ENCODE results near the gene HINT1.

HINT1 gene

GRCh38 chr5:131165119-131165727, at the start of gene HINT1:
Gene HINT1, minus strand, starts transcription at chr5:131165256. Its CDS starts 51 bp downstream, at chr5:131165205.
- Histone ChIP-seq H3K4me1 (ENCODE audit: control insufficient read depth, insufficient read depth, low read length) (no peaks in the 10 kb centered on the region), H3K4me3 (ENCODE audit: low read depth, low read length) (peak within 1 kb of the TSS; percentile 96), H3K27me3 (ENCODE audit: control insufficient read depth, insufficient read depth, low read length) (no peaks in the 10 kb centered on the region), H3K9me3 (ENCODE audit: control insufficient read depth, insufficient read depth, low read length) (no peaks in the 10 kb centered on the region), H3K36me3 (ENCODE audit: control insufficient read depth, insufficient read depth, low read length) (peaks cover 12% of the 10 kb centered on the region), H3K9ac (ENCODE audit: low read depth, low read length) (peak within 1 kb of the TSS; percentile 85)

DNA sequence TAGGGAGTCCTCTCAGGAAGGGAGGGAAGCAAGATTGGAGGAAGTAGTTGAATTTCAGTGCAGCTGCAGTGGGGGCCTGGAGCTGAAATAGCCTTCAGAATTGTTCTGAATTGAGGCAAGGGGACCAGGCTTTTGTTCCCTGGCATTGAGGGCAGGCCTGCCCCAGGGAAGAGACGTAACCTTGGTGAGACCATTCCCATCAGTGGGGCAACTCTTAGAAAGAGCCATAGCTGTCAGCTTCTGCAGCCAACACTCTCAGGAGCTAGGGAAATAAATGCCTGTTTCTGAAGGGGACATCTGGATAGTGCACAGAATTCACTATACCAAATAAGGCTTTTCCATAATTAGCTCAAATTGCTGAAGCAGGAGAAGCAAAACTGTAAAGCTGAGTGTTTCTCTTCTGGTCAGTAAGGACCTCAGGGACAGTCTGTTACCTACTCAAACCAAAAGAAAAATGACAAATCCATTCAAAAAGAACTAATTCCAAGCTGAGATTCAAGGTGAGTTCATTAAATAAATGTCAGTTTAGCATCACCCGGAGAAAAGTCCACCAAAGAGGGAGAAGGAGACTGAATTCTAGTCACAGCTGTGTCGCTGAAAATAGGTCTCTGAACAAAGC, 49.7 kb upstream of the HINT1 start:
- Histone ChIP-seq H3K9ac (ENCODE audit: low read depth, low read length) (no peak overlapping the region), H3K9me3 (ENCODE audit: control insufficient read depth, insufficient read depth, low read length) (no peaks in the 10 kb centered on the region), H3K36me3 (ENCODE audit: control insufficient read depth, insufficient read depth, low read length) (no peaks in the 10 kb centered on the region), H3K27me3 (ENCODE audit: control insufficient read depth, insufficient read depth, low read length) (no peaks in the 10 kb centered on the region), H3K4me1 (ENCODE audit: control insufficient read depth, insufficient read depth, low read length) (peaks cover 2% of the 10 kb centered on the region), H3K4me3 (ENCODE audit: low read depth, low read length) (no peak overlapping the region)

- H3K9me3 ChIP-seq (ENCODE audit: control insufficient read depth, insufficient read depth, low read length), result no peaks in the 10 kb centered on the region
- no peak overlapping the region for H3K9ac ChIP-seq (ENCODE audit: low read depth, low read length)
- H3K4me1 ChIP-seq (ENCODE audit: control insufficient read depth, insufficient read depth, low read length), result peaks cover 8% of the 10 kb centered on the region
- no peaks in the 10 kb centered on the region for H3K27me3 ChIP-seq (ENCODE audit: control insufficient read depth, insufficient read depth, low read length)
- H3K36me3 ChIP-seq (ENCODE audit: control insufficient read depth, insufficient read depth, low read length), result no peaks in the 10 kb centered on the region
- H3K4me3 ChIP-seq (ENCODE audit: low read depth, low read length), result no peak overlapping the region
These were observed 47.5 kb upstream of the HINT1 start for GRCh38 chr5:131212471-131213021.

GRCh38 chr5:131211669-131212068, 46.6 kb upstream of the HINT1 start:
- peaks cover 11% of the 10 kb centered on the region for H3K4me1 ChIP-seq (ENCODE audit: control insufficient read depth, insufficient read depth, low read length)
- H3K36me3 ChIP-seq (ENCODE audit: control insufficient read depth, insufficient read depth, low read length), result no peaks in the 10 kb centered on the region
- no peaks in the 10 kb centered on the region for H3K27me3 ChIP-seq (ENCODE audit: control insufficient read depth, insufficient read depth, low read length)
- no peaks in the 10 kb centered on the region for H3K9me3 ChIP-seq (ENCODE audit: control insufficient read depth, insufficient read depth, low read length)
- no peak overlapping the region for H3K9ac ChIP-seq (ENCODE audit: low read depth, low read length)
- no peak overlapping the region for H3K4me3 ChIP-seq (ENCODE audit: low read depth, low read length)

DNA sequence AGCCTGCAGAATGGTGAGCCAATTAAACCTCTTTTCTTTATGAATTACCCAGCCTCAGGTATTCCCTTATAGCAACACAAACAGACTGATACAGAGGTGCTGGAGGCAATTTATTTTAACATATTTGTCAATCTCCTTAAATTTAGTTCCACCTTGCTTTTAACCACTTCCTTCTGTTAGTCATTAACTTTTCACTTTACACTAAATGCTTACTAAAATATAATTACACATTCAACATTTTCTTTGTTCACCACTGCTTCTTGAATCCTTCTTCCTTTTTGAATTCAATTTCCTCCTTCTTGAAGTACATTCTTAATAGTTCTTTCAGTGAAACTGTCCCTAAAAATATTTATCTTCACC, 45.1 kb upstream of the HINT1 start:
- Histone ChIP-seq H3K36me3 (ENCODE audit: control insufficient read depth, insufficient read depth, low read length) (no peaks in the 10 kb centered on the region), H3K27me3 (ENCODE audit: control insufficient read depth, insufficient read depth, low read length) (no peaks in the 10 kb centered on the region), H3K4me1 (ENCODE audit: control insufficient read depth, insufficient read depth, low read length) (peaks cover 11% of the 10 kb centered on the region), H3K9me3 (ENCODE audit: control insufficient read depth, insufficient read depth, low read length) (no peaks in the 10 kb centered on the region), H3K4me3 (ENCODE audit: low read depth, low read length) (no peak overlapping the region), H3K9ac (ENCODE audit: low read depth, low read length) (no peak overlapping the region)

DNA sequence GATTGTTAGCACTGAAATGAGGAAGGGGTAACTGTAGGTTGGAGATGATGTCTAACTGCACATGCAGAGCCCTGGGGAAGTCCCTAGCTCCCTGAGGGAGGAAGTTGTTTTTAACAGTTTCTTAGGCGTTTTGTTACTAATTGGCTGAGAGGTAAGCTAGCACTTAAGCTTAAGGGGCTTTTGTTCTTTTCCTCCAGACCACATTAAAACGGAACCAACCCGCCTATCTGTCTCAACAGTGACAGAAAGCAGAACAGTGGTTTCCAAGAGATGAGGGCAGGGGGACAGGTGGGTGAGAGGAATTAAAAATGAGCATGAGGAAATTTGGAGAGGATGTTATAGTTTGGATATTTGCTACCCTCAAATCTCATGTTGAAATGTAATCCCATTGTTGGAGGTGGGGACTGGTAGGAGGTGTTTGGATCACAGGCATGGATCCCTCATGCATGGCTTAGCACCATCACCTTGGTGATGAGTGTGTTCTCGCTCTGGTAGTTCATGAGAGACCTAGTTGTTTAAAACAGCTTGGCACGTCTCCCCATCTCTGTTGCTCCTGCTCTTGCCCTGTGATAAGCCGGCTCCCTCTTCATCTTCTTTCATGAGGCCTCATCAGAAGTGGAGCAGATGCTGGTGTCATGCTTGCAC, 44.6 kb upstream of the HINT1 start:
- peaks cover 11% of the 10 kb centered on the region for H3K4me1 ChIP-seq (ENCODE audit: control insufficient read depth, insufficient read depth, low read length)
- no peak overlapping the region for H3K9ac ChIP-seq (ENCODE audit: low read depth, low read length)
- no peak overlapping the region for H3K4me3 ChIP-seq (ENCODE audit: low read depth, low read length)
- no peaks in the 10 kb centered on the region for H3K36me3 ChIP-seq (ENCODE audit: control insufficient read depth, insufficient read depth, low read length)
- no peaks in the 10 kb centered on the region for H3K9me3 ChIP-seq (ENCODE audit: control insufficient read depth, insufficient read depth, low read length)
- no peaks in the 10 kb centered on the region for H3K27me3 ChIP-seq (ENCODE audit: control insufficient read depth, insufficient read depth, low read length)

- H3K36me3 ChIP-seq (ENCODE audit: control insufficient read depth, insufficient read depth, low read length), result no peaks in the 10 kb centered on the region
- no peak overlapping the region for H3K4me3 ChIP-seq (ENCODE audit: low read depth, low read length)
- no peaks in the 10 kb centered on the region for H3K27me3 ChIP-seq (ENCODE audit: control insufficient read depth, insufficient read depth, low read length)
- no peaks in the 10 kb centered on the region for H3K9me3 ChIP-seq (ENCODE audit: control insufficient read depth, insufficient read depth, low read length)
- peaks cover 11% of the 10 kb centered on the region for H3K4me1 ChIP-seq (ENCODE audit: control insufficient read depth, insufficient read depth, low read length)
- H3K9ac ChIP-seq (ENCODE audit: low read depth, low read length), result no peak overlapping the region
These were observed 44.1 kb upstream of the HINT1 start for GRCh38 chr5:131209175-131209505.

GRCh38 chr5:131206772-131207171, 41.7 kb upstream of the HINT1 start:
- no peaks in the 10 kb centered on the region for H3K27me3 ChIP-seq (ENCODE audit: control insufficient read depth, insufficient read depth, low read length)
- H3K4me1 ChIP-seq (ENCODE audit: control insufficient read depth, insufficient read depth, low read length), result peaks cover 11% of the 10 kb centered on the region
- no peak overlapping the region for H3K4me3 ChIP-seq (ENCODE audit: low read depth, low read length)
- no peaks in the 10 kb centered on the region for H3K9me3 ChIP-seq (ENCODE audit: control insufficient read depth, insufficient read depth, low read length)
- H3K9ac ChIP-seq (ENCODE audit: low read depth, low read length), result no peak overlapping the region
- H3K36me3 ChIP-seq (ENCODE audit: control insufficient read depth, insufficient read depth, low read length), result no peaks in the 10 kb centered on the region

DNA sequence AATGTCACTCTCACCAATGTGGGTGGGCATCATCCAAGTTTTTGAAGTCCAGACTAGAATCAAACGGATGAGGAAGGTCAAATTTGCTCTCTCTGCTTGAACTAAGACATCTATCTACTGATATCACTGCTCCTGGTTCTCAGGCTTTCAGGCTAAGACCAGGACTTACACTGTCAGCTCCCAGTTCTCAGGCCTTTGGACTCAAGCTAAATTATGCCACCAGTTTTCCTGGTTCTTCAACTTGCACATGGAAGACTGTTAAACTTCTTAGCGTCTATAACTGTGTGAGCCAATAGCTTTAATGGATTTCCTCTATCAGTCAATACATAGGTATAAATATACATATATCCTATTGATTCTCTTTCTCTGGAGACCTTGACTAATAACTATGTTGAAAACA, 41.0 kb upstream of the HINT1 start:
- Histone ChIP-seq H3K4me3 (ENCODE audit: low read depth, low read length) (no peak overlapping the region), H3K9ac (ENCODE audit: low read depth, low read length) (no peak overlapping the region), H3K4me1 (ENCODE audit: control insufficient read depth, insufficient read depth, low read length) (peaks cover 11% of the 10 kb centered on the region), H3K9me3 (ENCODE audit: control insufficient read depth, insufficient read depth, low read length) (no peaks in the 10 kb centered on the region), H3K36me3 (ENCODE audit: control insufficient read depth, insufficient read depth, low read length) (no peaks in the 10 kb centered on the region), H3K27me3 (ENCODE audit: control insufficient read depth, insufficient read depth, low read length) (no peaks in the 10 kb centered on the region)

DNA sequence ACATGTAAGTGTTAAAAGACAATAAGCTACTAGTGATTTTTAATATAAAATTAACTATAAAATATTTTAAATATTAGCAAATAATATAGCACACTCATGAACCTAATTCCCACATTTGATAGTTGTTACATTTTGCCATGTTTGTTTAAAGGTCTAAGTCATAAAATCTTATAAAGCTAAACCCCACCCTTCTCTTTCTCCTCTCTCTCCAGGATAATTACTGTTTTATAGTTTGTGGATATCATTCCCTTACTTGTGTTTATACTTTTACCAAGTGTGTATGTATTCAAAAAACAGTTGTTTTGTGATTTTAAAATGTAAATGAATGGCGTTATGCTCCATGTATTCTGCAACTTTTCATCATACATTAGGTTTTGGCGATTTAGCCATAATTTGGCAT, 39.9 kb upstream of the HINT1 start:
- H3K36me3 ChIP-seq (ENCODE audit: control insufficient read depth, insufficient read depth, low read length), result no peaks in the 10 kb centered on the region
- H3K9me3 ChIP-seq (ENCODE audit: control insufficient read depth, insufficient read depth, low read length), result no peaks in the 10 kb centered on the region
- H3K27me3 ChIP-seq (ENCODE audit: control insufficient read depth, insufficient read depth, low read length), result no peaks in the 10 kb centered on the region
- peaks cover 11% of the 10 kb centered on the region for H3K4me1 ChIP-seq (ENCODE audit: control insufficient read depth, insufficient read depth, low read length)
- no peak overlapping the region for H3K4me3 ChIP-seq (ENCODE audit: low read depth, low read length)
- no peak overlapping the region for H3K9ac ChIP-seq (ENCODE audit: low read depth, low read length)

GRCh38 chr5:131200560-131200959, 35.5 kb upstream of the HINT1 start:
- Histone ChIP-seq H3K4me3 (ENCODE audit: low read depth, low read length) (no peak overlapping the region), H3K9ac (ENCODE audit: low read depth, low read length) (no peak overlapping the region), H3K36me3 (ENCODE audit: control insufficient read depth, insufficient read depth, low read length) (no peaks in the 10 kb centered on the region), H3K9me3 (ENCODE audit: control insufficient read depth, insufficient read depth, low read length) (no peaks in the 10 kb centered on the region), H3K27me3 (ENCODE audit: control insufficient read depth, insufficient read depth, low read length) (no peaks in the 10 kb centered on the region), H3K4me1 (ENCODE audit: control insufficient read depth, insufficient read depth, low read length) (no peaks in the 10 kb centered on the region)

GRCh38 chr5:131198625-131199024, 33.6 kb upstream of the HINT1 start:
- Histone ChIP-seq H3K4me3 (ENCODE audit: low read depth, low read length) (no peak overlapping the region), H3K36me3 (ENCODE audit: control insufficient read depth, insufficient read depth, low read length) (no peaks in the 10 kb centered on the region), H3K4me1 (ENCODE audit: control insufficient read depth, insufficient read depth, low read length) (no peaks in the 10 kb centered on the region), H3K9ac (ENCODE audit: low read depth, low read length) (no peak overlapping the region), H3K9me3 (ENCODE audit: control insufficient read depth, insufficient read depth, low read length) (no peaks in the 10 kb centered on the region), H3K27me3 (ENCODE audit: control insufficient read depth, insufficient read depth, low read length) (no peaks in the 10 kb centered on the region)
